Upper lobe of left lung (tissue), 4 donors: ENCODE measurements around the gene TRPV3.

Source experiments
- POLR2AphosphoS5 ChIP-seq, 2 donors: sonication (generic); formaldehyde crosslinking; IDR thresholded peaks; one replicate each; pipeline ENCODE4 v1.5.1; 2017; ENCODE audit warnings: antibody characterized with exemption in 2 of 2
- TF ChIP-seq, protein P1 (sequence below), 6 experiments: fragments of 450-650 bp in 4 of 6; fragments of 200-600 bp in 2 of 6; sonication (generic) in 2 of 6; IDR thresholded peaks; one replicate each; pipeline ENCODE4 v1.5.1; 2016 to 2019; ENCODE audit warnings: antibody characterized with exemption in 6 of 6

DNA sequence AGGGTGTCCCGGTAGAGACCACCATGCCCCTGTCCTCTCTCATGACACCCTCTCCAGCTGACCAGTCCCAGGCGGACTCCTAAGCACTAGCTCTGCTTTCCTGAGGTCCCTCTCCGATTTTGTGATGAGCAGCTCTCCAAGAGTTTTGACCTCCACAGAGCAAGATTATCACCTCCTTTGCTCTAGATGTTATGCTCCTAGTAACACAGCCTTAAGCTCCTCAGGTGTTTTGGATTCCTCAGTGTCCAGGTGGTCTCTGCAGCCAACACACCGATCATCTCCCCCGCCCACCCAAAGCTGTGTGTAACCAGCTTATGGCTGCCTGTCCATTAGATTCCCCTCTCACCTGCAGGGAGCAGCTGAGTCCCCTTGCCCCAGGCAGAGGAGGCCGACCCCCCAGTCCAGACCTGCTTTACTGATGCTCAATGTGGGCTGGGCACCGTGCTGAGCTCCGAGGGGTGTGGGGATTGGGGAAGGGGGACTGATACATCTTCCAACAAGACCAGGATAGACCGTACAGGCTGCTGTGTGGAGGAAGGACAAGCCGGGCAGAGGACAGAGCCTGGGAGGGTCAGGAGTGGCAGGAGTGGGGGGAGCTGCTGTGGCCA is 2.3 kb downstream of the TRPV3 start:
- TF ChIP-seq, protein P1, sequence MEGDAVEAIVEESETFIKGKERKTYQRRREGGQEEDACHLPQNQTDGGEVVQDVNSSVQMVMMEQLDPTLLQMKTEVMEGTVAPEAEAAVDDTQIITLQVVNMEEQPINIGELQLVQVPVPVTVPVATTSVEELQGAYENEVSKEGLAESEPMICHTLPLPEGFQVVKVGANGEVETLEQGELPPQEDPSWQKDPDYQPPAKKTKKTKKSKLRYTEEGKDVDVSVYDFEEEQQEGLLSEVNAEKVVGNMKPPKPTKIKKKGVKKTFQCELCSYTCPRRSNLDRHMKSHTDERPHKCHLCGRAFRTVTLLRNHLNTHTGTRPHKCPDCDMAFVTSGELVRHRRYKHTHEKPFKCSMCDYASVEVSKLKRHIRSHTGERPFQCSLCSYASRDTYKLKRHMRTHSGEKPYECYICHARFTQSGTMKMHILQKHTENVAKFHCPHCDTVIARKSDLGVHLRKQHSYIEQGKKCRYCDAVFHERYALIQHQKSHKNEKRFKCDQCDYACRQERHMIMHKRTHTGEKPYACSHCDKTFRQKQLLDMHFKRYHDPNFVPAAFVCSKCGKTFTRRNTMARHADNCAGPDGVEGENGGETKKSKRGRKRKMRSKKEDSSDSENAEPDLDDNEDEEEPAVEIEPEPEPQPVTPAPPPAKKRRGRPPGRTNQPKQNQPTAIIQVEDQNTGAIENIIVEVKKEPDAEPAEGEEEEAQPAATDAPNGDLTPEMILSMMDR (IDR thresholded peaks at IDR 0.05), result no peak
- no peak for TF ChIP-seq POLR2AphosphoS5 (IDR thresholded peaks at IDR 0.05)
